HG03135 (cell line): ENCODE results near the gene RPL39.
A peak's percentile ranks its signal among the peaks of the same experiment; 100 is the strongest.
"Not testable (repeated sequence)": the region's sequence is repeated elsewhere in the genome, so short reads cannot be mapped to it uniquely, and the experiment has no call there.

Experiments
- ATAC-seq: cut with Tn5 transposase; IDR thresholded peaks from one replicate; pipeline ENCODE4 v1.9.1; 2021; ENCODE audit warnings: mild to moderate bottlenecking, moderate library complexity; ENCODE audit not compliant: unreplicated experiment

Gene RPL39

GRCh38 chrX:119763836-119764387 is 27.5 kb downstream of the RPL39 start:
- ATAC-seq, result no peak

- ATAC-seq, result no peak
Observed at GRCh38 chrX:119763181-119763580, 28.2 kb downstream of the RPL39 start.

- ATAC-seq, result no peak
Observed at GRCh38 chrX:119762718-119763117, 28.7 kb downstream of the RPL39 start.

- ATAC-seq, result no peak
Observed at GRCh38 chrX:119760026-119760877, 31.2 kb downstream of the RPL39 start.

GRCh38 chrX:119759248-119759766 is 32.1 kb downstream of the RPL39 start:
- no peak for ATAC-seq

- ATAC-seq, result no peak
Observed at GRCh38 chrX:119758731-119759247, 32.6 kb downstream of the RPL39 start.

- ATAC-seq, result no peak
Observed at GRCh38 chrX:119757979-119758730, 33.3 kb downstream of the RPL39 start, which contains the start of gene SOWAHD. Gene SOWAHD (plus strand): TSS chrX:119758588. CDS start chrX:119758668, 80 bp downstream.

GRCh38 chrX:119757646-119757978 is 33.8 kb downstream of the RPL39 start:
- no peak for ATAC-seq

- ATAC-seq, result no peak
Observed at GRCh38 chrX:119756926-119757635, 34.3 kb downstream of the RPL39 start.

- ATAC-seq, result peak; percentile 79
Observed at GRCh38 chrX:119755981-119756533, 35.4 kb downstream of the RPL39 start.

GRCh38 chrX:119753639-119754257 is 37.7 kb downstream of the RPL39 start:
- ATAC-seq, result no peak

GRCh38 chrX:119753001-119753400 is 38.4 kb downstream of the RPL39 start:
- ATAC-seq, result no peak

GRCh38 chrX:119750751-119751150 is 40.7 kb downstream of the RPL39 start:
- not testable (repeated sequence) for ATAC-seq

GRCh38 chrX:119750131-119750530 is 41.3 kb downstream of the RPL39 start:
- ATAC-seq, result not testable (repeated sequence)

- no peak for ATAC-seq
Observed at GRCh38 chrX:119745283-119745848, 46.1 kb downstream of the RPL39 start.

- no peak for ATAC-seq
Observed at GRCh38 chrX:119738742-119739141, 52.7 kb downstream of the RPL39 start.
